HepG2 (cell line): ENCODE results near the gene VSNL1. TPM values are rescaled to one million over a fixed set of nuclear protein-coding genes. Genes with fewer than 3 reads are reported as not detected.

Experiments
- ARID3A ChIP-seq: IDR thresholded peaks from 2 replicates; pipeline ENCODE4 v1.6.1; 2012; ENCODE audit warnings: low read depth, low read length, improper control_type of control experiment
- ATF7 ChIP-seq, 2 experiments: fragments of 450-650 bp in 1 of 2; sonication (generic) in 1 of 2; formaldehyde crosslinking in 1 of 2; IDR thresholded peaks; 2 replicates each; pipeline versions ENCODE4 v1.4.0 to v1.6.1; 2016 to 2020; ENCODE audit warnings: antibody characterized with exemption in 1 of 2, mild to moderate bottlenecking in 1 of 2, missing genetic modification reagents in 1 of 2
- DNMT3B ChIP-seq: conservative IDR thresholded peaks from 2 replicates; pipeline ENCODE4 v1.6.1; 2016; ENCODE audit warnings: missing biosample characterization, control low read depth
- ETV6 ChIP-seq: sonication (generic); formaldehyde crosslinking; conservative IDR thresholded peaks from 2 replicates; pipeline ENCODE4 v1.4.0; 2020; ENCODE audit warnings: missing genetic modification reagents
- FOXA3 ChIP-seq: IDR thresholded peaks from 2 replicates; pipeline ENCODE4 v1.6.1; 2016; ENCODE audit warnings: missing genetic modification reagents, missing compliant biosample characterization
- HNRNPH1 ChIP-seq: fragments of 200-400 bp; formaldehyde crosslinking; optimal IDR thresholded peaks from 2 replicates; pipeline ENCODE3; 2017; ENCODE audit warnings: mild to moderate bottlenecking, low read depth, low read length
- HNRNPK ChIP-seq: fragments of 200-400 bp; formaldehyde crosslinking; IDR thresholded peaks from 2 replicates; pipeline ENCODE4 v1.6.1; 2018; ENCODE audit warnings: low read length, low read depth, moderate library complexity, mild to moderate bottlenecking; ENCODE audit not compliant: poor library complexity, severe bottlenecking
- KAT8 ChIP-seq: IDR thresholded peaks from 2 replicates; pipeline ENCODE4 v1.6.1; 2016; ENCODE audit warnings: missing genetic modification reagents, missing compliant biosample characterization
- POLR2AphosphoS5 ChIP-seq: IDR thresholded peaks from 2 replicates; pipeline ENCODE4 v1.6.1; 2012; ENCODE audit warnings: low read depth, low read length
- PRPF4 ChIP-seq: fragments of 200-400 bp; formaldehyde crosslinking; IDR thresholded peaks from 2 replicates; pipeline ENCODE4 v1.6.1; 2016; ENCODE audit warnings: low read length, low read depth; ENCODE audit not compliant: poor library complexity, severe bottlenecking
- SRSF4 ChIP-seq: fragments of 200-400 bp; formaldehyde crosslinking; IDR thresholded peaks from one replicate; pipeline ENCODE4 v1.6.1; 2018; ENCODE audit warnings: mild to moderate bottlenecking, low read depth, low read length, moderate library complexity; ENCODE audit not compliant: poor library complexity, severe bottlenecking
- THRA ChIP-seq: sonication (generic); formaldehyde crosslinking; IDR thresholded peaks from 2 replicates; pipeline ENCODE4 v1.4.0; 2020; ENCODE audit warnings: missing genetic modification reagents, borderline replicate concordance
- TOE1 ChIP-seq: sonication (generic); formaldehyde crosslinking; IDR thresholded peaks from 2 replicates; pipeline ENCODE4 v1.4.0; 2020; ENCODE audit warnings: mild to moderate bottlenecking, missing genetic modification reagents
- TP53 ChIP-seq: sonication (generic); formaldehyde crosslinking; conservative IDR thresholded peaks from 2 replicates; pipeline ENCODE4 v1.4.0; 2020; ENCODE audit warnings: missing genetic modification reagents
- YEATS2 ChIP-seq: sonication (generic); formaldehyde crosslinking; IDR thresholded peaks from 2 replicates; pipeline ENCODE4 v1.4.0; 2020; ENCODE audit warnings: missing genetic modification reagents, borderline replicate concordance
- ZNF781 ChIP-seq: sonication (generic); formaldehyde crosslinking; IDR thresholded peaks from 2 replicates; pipeline ENCODE4 v1.5.1; 2020; ENCODE audit warnings: borderline replicate concordance, mild to moderate bottlenecking, missing genetic modification reagents; ENCODE audit errors: not compliant biosample characterization
- ZNF883 ChIP-seq: sonication (generic); formaldehyde crosslinking; IDR thresholded peaks from 2 replicates; pipeline ENCODE4 v1.5.1; 2020; ENCODE audit warnings: mild to moderate bottlenecking, missing genetic modification reagents; ENCODE audit errors: not compliant biosample characterization
- polyA plus RNA-seq, 8 experiments: library from polyadenylated mRNA; depleted of rRNA in 3 of 8; stranded (reverse) in 7 of 8; unstranded in 1 of 8; fragments of >200 nt; fragmentation: Illumina TruSeq in 4 of 8; extraction: Trizol in 4 of 8; gene quantifications; 2 replicates each; pipeline versions ENCODE4 v1.2.1 to v1.2.3, GENCODE V29; 2011 to 2016; ENCODE audit warnings: low read depth in 4 of 8, missing spikeins in 1 of 8, mixed read lengths in 1 of 8; ENCODE audit not compliant: insufficient read depth in 1 of 8
- total RNA-seq, 5 experiments: library from RNA; depleted of rRNA; stranded (reverse); fragments of >200 nt; fragmentation: Illumina TruSeq; extraction: Trizol; gene quantifications; 2 replicates each; pipeline ENCODE4 v1.2.3, GENCODE V29; 2016; ENCODE audit warnings: low read depth in 1 of 5
- TF ChIP-seq, protein P1 (sequence below): sonication (generic); formaldehyde crosslinking; IDR thresholded peaks from 2 replicates; pipeline ENCODE4 v1.8.1; 2023; ENCODE audit warnings: missing genetic modification reagents, mild to moderate bottlenecking, borderline replicate concordance
- TF ChIP-seq, protein P2 (sequence below): sonication (generic); formaldehyde crosslinking; IDR thresholded peaks from 2 replicates; pipeline ENCODE4 v1.4.0; 2020; ENCODE audit warnings: mild to moderate bottlenecking, missing genetic modification reagents
- TF ChIP-seq, protein P3 (sequence below): sonication (generic); formaldehyde crosslinking; conservative IDR thresholded peaks from 2 replicates; pipeline ENCODE4 v1.4.0; 2020; ENCODE audit warnings: missing genetic modification reagents
- TF ChIP-seq, protein P4 (sequence below): sonication (generic); formaldehyde crosslinking; IDR thresholded peaks from 2 replicates; pipeline ENCODE4 v1.4.0; 2020; ENCODE audit warnings: mild to moderate bottlenecking, missing genetic modification reagents

The VSNL1 gene
- total and polyA plus RNA-seq, 2 of the 13 experiments (the other 11 are each of a cell fraction or from before 2014, with no cell fraction given) = 63.2 to 95.9 TPM

GRCh38 chr2:17573085-17573803, 32.7 kb downstream of the VSNL1 start (continued):
- no peak for TF ChIP-seq SRSF4
- TF ChIP-seq ATF7 (IDR thresholded peaks at IDR 0.05) = no peak
- no peak for TF ChIP-seq ATF7 (CRISPR knock-in tag; IDR thresholded peaks at IDR 0.05)
- TF ChIP-seq, protein P1, sequence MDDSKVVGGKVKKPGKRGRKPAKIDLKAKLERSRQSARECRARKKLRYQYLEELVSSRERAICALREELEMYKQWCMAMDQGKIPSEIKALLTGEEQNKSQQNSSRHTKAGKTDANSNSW (CRISPR knock-in tag) = no peak
- TF ChIP-seq TP53 (CRISPR knock-in tag) = no peak
- TF ChIP-seq POLR2AphosphoS5 = no peak
- no peak for TF ChIP-seq TOE1 (CRISPR knock-in tag)
- TF ChIP-seq ZNF781 (CRISPR knock-in tag) = no peak
- TF ChIP-seq KAT8 = 0 out of 2 replicates have a peak, but pooled peaks have one; percentile 39
- TF ChIP-seq ETV6 (CRISPR knock-in tag) = no peak
- TF ChIP-seq FOXA3 (CRISPR knock-in tag) = peak; percentile 18; the same call in 1 of the 2 replicates
- TF ChIP-seq ARID3A = peak; percentile 54; the same call in 1 of the 2 replicates
- TF ChIP-seq DNMT3B (CRISPR knock-in tag) = no peak; the same call in 1 of the 2 replicates
- no peak for TF ChIP-seq HNRNPH1
- TF ChIP-seq HNRNPK = no peak
- TF ChIP-seq PRPF4 = no peak
- TF ChIP-seq, protein P2, sequence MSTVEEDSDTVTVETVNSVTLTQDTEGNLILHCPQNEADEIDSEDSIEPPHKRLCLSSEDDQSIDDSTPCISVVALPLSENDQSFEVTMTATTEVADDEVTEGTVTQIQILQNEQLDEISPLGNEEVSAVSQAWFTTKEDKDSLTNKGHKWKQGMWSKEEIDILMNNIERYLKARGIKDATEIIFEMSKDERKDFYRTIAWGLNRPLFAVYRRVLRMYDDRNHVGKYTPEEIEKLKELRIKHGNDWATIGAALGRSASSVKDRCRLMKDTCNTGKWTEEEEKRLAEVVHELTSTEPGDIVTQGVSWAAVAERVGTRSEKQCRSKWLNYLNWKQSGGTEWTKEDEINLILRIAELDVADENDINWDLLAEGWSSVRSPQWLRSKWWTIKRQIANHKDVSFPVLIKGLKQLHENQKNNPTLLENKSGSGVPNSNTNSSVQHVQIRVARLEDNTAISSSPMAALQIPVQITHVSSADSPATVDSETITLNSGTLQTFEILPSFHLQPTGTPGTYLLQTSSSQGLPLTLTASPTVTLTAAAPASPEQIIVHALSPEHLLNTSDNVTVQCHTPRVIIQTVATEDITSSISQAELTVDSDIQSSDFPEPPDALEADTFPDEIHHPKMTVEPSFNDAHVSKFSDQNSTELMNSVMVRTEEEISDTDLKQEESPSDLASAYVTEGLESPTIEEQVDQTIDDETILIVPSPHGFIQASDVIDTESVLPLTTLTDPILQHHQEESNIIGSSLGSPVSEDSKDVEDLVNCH (CRISPR knock-in tag) = no peak
- TF ChIP-seq, protein P3, sequence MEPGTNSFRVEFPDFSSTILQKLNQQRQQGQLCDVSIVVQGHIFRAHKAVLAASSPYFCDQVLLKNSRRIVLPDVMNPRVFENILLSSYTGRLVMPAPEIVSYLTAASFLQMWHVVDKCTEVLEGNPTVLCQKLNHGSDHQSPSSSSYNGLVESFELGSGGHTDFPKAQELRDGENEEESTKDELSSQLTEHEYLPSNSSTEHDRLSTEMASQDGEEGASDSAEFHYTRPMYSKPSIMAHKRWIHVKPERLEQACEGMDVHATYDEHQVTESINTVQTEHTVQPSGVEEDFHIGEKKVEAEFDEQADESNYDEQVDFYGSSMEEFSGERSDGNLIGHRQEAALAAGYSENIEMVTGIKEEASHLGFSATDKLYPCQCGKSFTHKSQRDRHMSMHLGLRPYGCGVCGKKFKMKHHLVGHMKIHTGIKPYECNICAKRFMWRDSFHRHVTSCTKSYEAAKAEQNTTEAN (CRISPR knock-in tag) = no peak
- 0 out of 2 replicates have a peak, but pooled peaks have one; percentile 38 for TF ChIP-seq YEATS2
- no peak for TF ChIP-seq ZNF883 (CRISPR knock-in tag)
- TF ChIP-seq THRA = no peak
- TF ChIP-seq, protein P4, sequence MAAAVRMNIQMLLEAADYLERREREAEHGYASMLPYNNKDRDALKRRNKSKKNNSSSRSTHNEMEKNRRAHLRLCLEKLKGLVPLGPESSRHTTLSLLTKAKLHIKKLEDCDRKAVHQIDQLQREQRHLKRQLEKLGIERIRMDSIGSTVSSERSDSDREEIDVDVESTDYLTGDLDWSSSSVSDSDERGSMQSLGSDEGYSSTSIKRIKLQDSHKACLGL = no peak
